HG02870 (cell line): ENCODE measurements around the gene ZNF385A.

ENCODE experiments used
- ATAC-seq: cut with Tn5 transposase; IDR thresholded peaks from one replicate; pipeline ENCODE4 v1.9.1; 2021; ENCODE audit warnings: mild to moderate bottlenecking, moderate library complexity; ENCODE audit not compliant: unreplicated experiment

ZNF385A gene

GRCh38 chr12:54415221-54415929, 30.8 kb upstream of the ZNF385A start:
- no peak for ATAC-seq

GRCh38 chr12:54413284-54414190, 29.0 kb upstream of the ZNF385A start:
- no peak for ATAC-seq

DNA sequence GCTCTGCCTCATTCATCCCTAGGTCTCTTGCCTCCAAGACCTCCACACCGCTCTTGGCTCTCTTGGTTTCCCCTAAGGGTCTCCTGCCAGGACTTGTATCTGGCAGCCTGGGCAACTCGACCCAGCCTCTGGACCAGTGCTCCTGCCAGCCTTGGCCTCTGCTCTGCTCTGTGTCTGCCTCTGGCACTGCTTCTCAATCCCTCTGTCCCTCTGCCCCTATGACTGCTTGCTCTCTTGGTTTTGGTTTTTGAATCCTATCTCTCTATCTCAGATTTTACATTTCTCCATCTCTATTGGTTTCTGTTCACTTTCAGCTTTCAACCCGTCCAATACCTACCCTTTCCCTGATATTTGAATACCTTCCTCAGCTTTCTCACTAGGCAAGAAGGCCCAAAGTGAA, 28.3 kb upstream of the ZNF385A start:
- ATAC-seq: no peak

- no peak for ATAC-seq
Measured at GRCh38 chr12:54412348-54412747, 27.8 kb upstream of the ZNF385A start.

- ATAC-seq: no peak
Measured at GRCh38 chr12:54411391-54412241, 27.1 kb upstream of the ZNF385A start.

GRCh38 chr12:54409267-54409666, 24.7 kb upstream of the ZNF385A start:
- ATAC-seq: no peak

DNA sequence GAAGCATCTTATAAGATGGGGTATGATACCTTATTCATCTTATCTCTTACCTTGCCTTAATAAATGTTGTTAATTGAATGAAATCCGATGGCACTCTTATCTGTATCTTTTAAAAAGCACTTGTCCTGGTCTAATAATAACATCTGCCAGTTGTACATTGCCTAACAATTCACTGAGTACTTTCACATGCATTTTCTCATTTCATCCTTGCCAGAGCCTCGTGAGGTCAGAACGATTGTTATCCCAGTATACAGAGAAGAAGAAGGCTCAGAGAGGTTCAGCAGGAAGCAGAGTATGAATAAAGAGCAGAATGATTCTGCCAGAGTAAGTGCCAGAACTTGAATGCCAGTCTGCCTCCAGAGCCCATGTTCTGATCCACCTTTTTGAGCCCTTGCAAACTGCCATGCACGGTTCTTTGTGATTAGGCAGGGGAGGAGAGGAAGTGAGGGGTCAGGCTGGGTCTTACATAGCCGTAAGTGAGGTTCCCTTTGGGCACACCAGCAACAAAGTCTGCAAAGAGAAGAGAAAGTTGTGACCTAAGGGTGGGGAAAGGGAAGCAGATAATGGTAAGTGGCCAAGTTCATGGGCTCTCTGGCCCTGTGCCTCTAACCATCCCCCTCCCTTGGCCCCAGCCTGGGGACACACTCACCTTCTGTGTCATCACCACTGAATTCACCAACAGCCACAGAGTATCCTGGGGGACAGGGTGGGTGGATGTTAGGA, 22.8 kb upstream of the ZNF385A start:
- no peak for ATAC-seq

DNA sequence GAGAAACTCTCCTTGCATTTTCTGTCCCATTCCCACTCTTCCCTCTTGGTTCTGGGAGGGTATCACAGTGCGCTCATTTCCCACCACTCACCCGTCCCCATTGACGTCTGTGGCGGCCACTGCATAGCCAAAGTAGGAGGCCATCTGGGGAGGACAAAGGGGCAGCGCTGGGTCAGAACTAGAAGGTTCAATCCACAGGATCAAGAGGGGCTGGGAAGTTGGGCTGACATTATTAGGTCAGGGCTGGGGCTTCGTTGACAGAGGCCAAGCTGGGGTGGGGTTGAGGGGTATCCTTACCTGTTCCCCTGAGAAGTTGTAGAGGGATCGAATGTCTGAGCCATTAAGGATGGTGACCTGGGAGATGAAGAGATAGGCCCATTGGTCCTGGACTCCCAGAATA, 21.0 kb upstream of the ZNF385A start:
- ATAC-seq: no peak

DNA sequence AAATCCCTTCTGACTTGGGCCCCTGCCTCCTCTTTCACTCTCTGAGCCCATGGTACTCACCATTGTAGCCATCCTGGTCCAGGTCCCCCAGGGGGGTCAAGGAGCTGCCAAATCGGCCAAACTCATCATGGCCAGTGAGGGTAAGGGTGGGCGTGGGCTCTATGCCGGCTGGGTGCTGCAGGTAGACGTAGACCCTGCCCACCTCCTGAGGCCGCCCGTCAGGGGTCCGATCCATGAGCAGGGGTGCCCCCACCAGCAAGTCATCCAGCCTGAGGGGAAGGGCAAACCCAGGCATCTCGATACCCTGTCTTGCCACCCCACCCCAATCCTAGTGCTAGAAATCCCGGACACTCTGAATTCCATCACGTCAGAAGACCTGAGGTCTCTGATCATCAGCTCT, 20.6 kb upstream of the ZNF385A start:
- ATAC-seq: no peak

- ATAC-seq: no peak
Measured at GRCh38 chr12:54404061-54405004, 19.8 kb upstream of the ZNF385A start.

- no peak for ATAC-seq
Measured at GRCh38 chr12:54401119-54401518, 16.6 kb upstream of the ZNF385A start.

GRCh38 chr12:54398995-54399793, 14.7 kb upstream of the ZNF385A start:
- peak; percentile 75 for ATAC-seq

GRCh38 chr12:54398218-54398617, 13.7 kb upstream of the ZNF385A start:
- ATAC-seq: no peak

GRCh38 chr12:54397157-54397556, 12.6 kb upstream of the ZNF385A start:
- ATAC-seq: no peak

- no peak for ATAC-seq
Measured at GRCh38 chr12:54395545-54395944, 11.0 kb upstream of the ZNF385A start.

- no peak for ATAC-seq
Measured at GRCh38 chr12:54394986-54395385, 10.5 kb upstream of the ZNF385A start.

DNA sequence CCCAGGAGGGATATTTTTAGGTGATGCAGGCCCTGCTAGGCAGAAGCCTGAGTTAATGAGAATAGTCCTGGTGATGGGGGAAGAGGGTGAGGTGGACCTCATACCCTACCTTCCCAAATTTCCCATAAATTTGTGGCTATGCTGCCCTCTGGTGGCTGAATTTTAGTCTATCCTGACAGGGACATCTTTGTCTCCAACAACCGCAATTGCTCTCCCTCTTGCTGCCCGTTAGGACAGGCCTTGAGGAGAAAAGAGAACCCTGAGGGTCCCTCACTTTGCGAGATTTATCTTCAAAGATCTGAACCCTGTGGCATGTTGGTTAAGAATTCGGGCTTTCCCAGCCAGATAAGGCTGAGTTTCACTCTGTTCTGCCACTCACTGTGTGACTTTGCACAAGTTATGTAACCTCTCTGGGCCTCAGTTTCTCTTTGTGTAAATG, 9.8 kb upstream of the ZNF385A start:
- no peak for ATAC-seq

DNA sequence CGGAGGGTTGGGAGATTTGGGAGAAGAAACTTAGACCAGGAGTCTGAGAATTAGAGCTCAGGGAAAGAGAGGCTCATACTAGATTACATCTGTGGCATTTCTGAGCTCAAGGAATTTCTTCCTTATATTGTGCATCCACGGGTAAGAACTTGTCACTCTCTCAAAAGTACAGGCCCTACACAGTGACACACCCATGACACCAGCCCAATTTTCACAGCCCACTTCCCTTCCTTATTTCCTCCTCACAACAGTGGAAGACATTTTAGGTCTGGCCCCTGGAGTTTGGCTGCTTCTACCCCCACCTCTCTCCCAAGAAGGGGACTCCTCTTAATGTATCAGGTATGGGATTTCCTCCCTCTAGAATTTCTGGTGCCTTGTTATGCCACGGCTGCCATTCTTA, 9.2 kb upstream of the ZNF385A start:
- no peak for ATAC-seq

DNA sequence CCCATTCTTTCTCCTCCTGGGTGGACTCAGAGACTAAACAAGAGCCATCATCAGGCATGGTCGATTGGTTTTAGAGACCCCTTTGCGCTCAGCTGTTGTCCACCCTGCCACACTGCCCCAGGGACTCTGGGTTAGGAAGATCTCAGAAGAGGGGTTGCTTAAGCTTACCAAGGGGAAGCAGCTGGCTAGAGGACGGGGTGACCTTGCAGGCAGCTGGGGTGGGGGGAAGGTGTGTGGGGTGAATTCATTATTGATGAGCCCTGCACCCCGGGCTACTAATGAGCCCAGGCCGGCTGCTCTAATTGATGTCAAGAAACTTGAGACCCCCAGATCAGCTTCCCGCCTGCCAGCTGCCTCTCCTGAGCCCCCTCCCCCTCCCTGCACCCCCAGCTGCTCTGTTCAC, 8.7 kb upstream of the ZNF385A start:
- no peak for ATAC-seq
